SK-N-SH treated with all-trans-retinoic acid at 6 μM for 48 hours (cell line): Measurements from ENCODE around the gene DRG2.

Experiments
- ATAC-seq: fragments of 200-7000 bp; cut with Tn5 transposase; 3 replicates; pipeline ENCODE4 v1.9.1; 2020; ENCODE audit warnings: mild to moderate bottlenecking, moderate library complexity
- ARNTL ChIP-seq: fragments of 450-650 bp; formaldehyde crosslinking; IDR thresholded peaks from 2 replicates; pipeline ENCODE4 v1.5.0; 2020; ENCODE audit warnings: low read depth, mild to moderate bottlenecking, moderate library complexity, borderline replicate concordance
- BACH2 ChIP-seq: fragments of 250-450 bp; sonication (Bioruptor Pico); IDR thresholded peaks from 2 replicates; pipeline ENCODE4 v1.9.0; 2021; ENCODE audit warnings: mild to moderate bottlenecking, borderline replicate concordance
- CSDC2 ChIP-seq: fragments of 250-450 bp; sonication (Bioruptor Pico); IDR thresholded peaks from 2 replicates; pipeline ENCODE4 v1.5.0; 2020; ENCODE audit warnings: mild to moderate bottlenecking, moderate library complexity
- ESRRG ChIP-seq: fragments of 250-450 bp; sonication (Bioruptor Pico); IDR thresholded peaks from 2 replicates; pipeline ENCODE4 v1.6.1; 2021; ENCODE audit warnings: mild to moderate bottlenecking
- GLIS3 ChIP-seq: fragments of 250-450 bp; sonication (Bioruptor Pico); IDR thresholded peaks from 2 replicates; pipeline ENCODE4 v1.5.0; 2020; ENCODE audit warnings: mild to moderate bottlenecking, moderate library complexity
- ISL1 ChIP-seq: fragments of 250-450 bp; sonication (Bioruptor Pico); IDR thresholded peaks from 2 replicates; pipeline ENCODE4 v2.1.2; 2022; ENCODE audit warnings: mild to moderate bottlenecking, moderate library complexity
- OSR1 ChIP-seq: fragments of 250-450 bp; sonication (Bioruptor Pico); IDR thresholded peaks from 2 replicates; pipeline ENCODE4 v1.8.0; 2022; ENCODE audit warnings: moderate library complexity, mild to moderate bottlenecking, inconsistent platforms
- PPARA ChIP-seq: fragments of 250-450 bp; sonication (Bioruptor Pico); IDR thresholded peaks from 2 replicates; pipeline ENCODE4 v1.5.0; 2020; ENCODE audit warnings: mild to moderate bottlenecking, borderline replicate concordance
- RARB ChIP-seq: fragments of 250-450 bp; sonication (Bioruptor Pico); IDR thresholded peaks from 2 replicates; pipeline ENCODE4 v1.8.0; 2021; ENCODE audit warnings: mild to moderate bottlenecking, moderate library complexity
- SNAI2 ChIP-seq: fragments of 250-450 bp; sonication (Bioruptor Pico); IDR thresholded peaks from 2 replicates; pipeline ENCODE4 v1.5.0; 2020; ENCODE audit warnings: mild to moderate bottlenecking, moderate library complexity
- TCF4 ChIP-seq: fragments of 250-450 bp; sonication (Bioruptor Pico); IDR thresholded peaks from 2 replicates; pipeline ENCODE4 v1.8.0; 2021; ENCODE audit warnings: mild to moderate bottlenecking, moderate library complexity, borderline replicate concordance
- TOX ChIP-seq: fragments of 250-450 bp; sonication (Bioruptor Pico); IDR thresholded peaks from 2 replicates; pipeline ENCODE4 v1.8.0; 2021; ENCODE audit warnings: mild to moderate bottlenecking, moderate library complexity, borderline replicate concordance
- ZC3H10 ChIP-seq: fragments of 250-450 bp; sonication (Bioruptor Pico); IDR thresholded peaks from 2 replicates; pipeline ENCODE4 v1.5.1; 2021; ENCODE audit warnings: mild to moderate bottlenecking, moderate library complexity
- ZFP3 ChIP-seq: fragments of 250-450 bp; sonication (Bioruptor Pico); IDR thresholded peaks from 2 replicates; pipeline ENCODE4 v1.5.0; 2020; ENCODE audit warnings: mild to moderate bottlenecking, moderate library complexity
- ZFP30 ChIP-seq: fragments of 450-650 bp; formaldehyde crosslinking; IDR thresholded peaks from 2 replicates; pipeline ENCODE4 v1.5.0; 2022; ENCODE audit warnings: mild to moderate bottlenecking, moderate library complexity
- ZNF565 ChIP-seq: fragments of 450-650 bp; formaldehyde crosslinking; conservative IDR thresholded peaks from 2 replicates; pipeline ENCODE4 v1.5.0; 2020; ENCODE audit warnings: low read depth, mild to moderate bottlenecking, moderate library complexity
- ZNF70 ChIP-seq: fragments of 450-650 bp; formaldehyde crosslinking; IDR thresholded peaks from 2 replicates; pipeline ENCODE4 v1.5.0; 2020; ENCODE audit warnings: mild to moderate bottlenecking, moderate library complexity
- ZNF8 ChIP-seq: fragments of 450-650 bp; formaldehyde crosslinking; IDR thresholded peaks from 2 replicates; pipeline ENCODE4 v1.5.0; 2020; ENCODE audit warnings: mild to moderate bottlenecking, moderate library complexity
- TF ChIP-seq, protein P1 (sequence below): fragments of 250-450 bp; sonication (Bioruptor Pico); IDR thresholded peaks from 2 replicates; pipeline ENCODE4 v1.5.1; 2020; ENCODE audit warnings: low read depth, mild to moderate bottlenecking, moderate library complexity
- TF ChIP-seq, protein P2 (sequence below): fragments of 250-450 bp; sonication (Bioruptor Pico); IDR thresholded peaks from 2 replicates; pipeline ENCODE4 v1.8.0; 2020; ENCODE audit warnings: mild to moderate bottlenecking, moderate library complexity, borderline replicate concordance
- TF ChIP-seq, protein P3 (sequence below): fragments of 250-450 bp; sonication (Bioruptor Pico); IDR thresholded peaks from 2 replicates; pipeline ENCODE4 v1.5.1; 2021; ENCODE audit warnings: mild to moderate bottlenecking, moderate library complexity
- TF ChIP-seq, protein P4 (sequence below): fragments of 250-450 bp; sonication (Bioruptor Pico); IDR thresholded peaks from 2 replicates; pipeline ENCODE4 v1.5.0; 2020; ENCODE audit warnings: mild to moderate bottlenecking, moderate library complexity
- TF ChIP-seq, protein P5 (sequence below): fragments of 250-450 bp; sonication (Bioruptor Pico); IDR thresholded peaks from 2 replicates; pipeline ENCODE4 v1.8.0; 2021; ENCODE audit warnings: low read depth, mild to moderate bottlenecking, moderate library complexity, borderline replicate concordance

The DRG2 gene

DNA sequence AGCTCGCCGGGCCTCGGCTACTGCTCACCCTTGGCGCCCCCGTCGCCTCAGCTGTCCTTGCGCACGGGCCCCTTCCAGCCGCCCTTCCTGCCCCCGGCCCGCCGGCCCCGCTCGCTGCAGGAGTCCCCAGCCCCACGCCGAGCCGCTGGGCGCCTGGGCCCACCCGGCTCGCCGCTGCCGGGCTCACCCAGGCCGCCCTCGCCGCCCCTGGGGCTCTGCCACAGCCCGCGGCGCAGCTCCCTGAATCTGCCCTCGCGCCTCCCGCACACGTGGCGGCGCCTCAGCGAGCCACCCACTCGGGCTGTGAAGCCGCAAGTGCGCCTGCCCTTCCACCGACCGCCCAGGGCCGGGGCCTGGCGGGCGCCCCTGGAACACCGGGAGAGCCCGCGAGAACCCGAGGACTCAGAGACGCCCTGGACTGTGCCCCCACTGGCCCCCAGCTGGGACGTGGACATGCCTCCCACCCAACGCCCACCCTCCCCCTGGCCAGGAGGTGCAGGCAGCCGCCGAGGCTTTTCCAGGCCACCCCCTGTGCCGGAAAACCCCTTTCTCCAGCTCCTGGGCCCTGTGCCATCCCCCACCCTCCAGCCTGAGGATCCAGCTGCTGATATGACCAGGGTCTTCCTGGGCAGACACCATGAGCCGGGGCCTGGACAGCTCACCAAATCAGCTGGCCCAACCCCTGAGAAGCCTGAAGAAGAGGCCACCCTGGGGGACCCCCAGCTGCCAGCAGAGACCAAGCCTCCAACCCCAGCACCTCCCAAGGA lies 33.6 kb downstream of the DRG2 start:
- TF ChIP-seq SNAI2 (CRISPR knock-in tag) (no peak), ZFP30 (CRISPR knock-in tag) (no peak), ESRRG (CRISPR knock-in tag) (no peak), ISL1 (CRISPR knock-in tag) (no peak), GLIS3 (CRISPR knock-in tag) (no peak), ZNF70 (CRISPR knock-in tag) (no peak), TCF4 (CRISPR knock-in tag) (no peak), ZNF8 (CRISPR knock-in tag) (no peak), BACH2 (CRISPR knock-in tag) (no peak), PPARA (no peak), RARB (CRISPR knock-in tag) (no peak)
- TF ChIP-seq, protein P1, sequence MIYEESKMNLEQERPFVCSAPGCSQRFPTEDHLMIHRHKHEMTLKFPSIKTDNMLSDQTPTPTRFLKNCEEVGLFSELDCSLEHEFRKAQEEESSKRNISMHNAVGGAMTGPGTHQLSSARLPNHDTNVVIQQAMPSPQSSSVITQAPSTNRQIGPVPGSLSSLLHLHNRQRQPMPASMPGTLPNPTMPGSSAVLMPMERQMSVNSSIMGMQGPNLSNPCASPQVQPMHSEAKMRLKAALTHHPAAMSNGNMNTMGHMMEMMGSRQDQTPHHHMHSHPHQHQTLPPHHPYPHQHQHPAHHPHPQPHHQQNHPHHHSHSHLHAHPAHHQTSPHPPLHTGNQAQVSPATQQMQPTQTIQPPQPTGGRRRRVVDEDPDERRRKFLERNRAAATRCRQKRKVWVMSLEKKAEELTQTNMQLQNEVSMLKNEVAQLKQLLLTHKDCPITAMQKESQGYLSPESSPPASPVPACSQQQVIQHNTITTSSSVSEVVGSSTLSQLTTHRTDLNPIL = no peak
- TF ChIP-seq, protein P2, sequence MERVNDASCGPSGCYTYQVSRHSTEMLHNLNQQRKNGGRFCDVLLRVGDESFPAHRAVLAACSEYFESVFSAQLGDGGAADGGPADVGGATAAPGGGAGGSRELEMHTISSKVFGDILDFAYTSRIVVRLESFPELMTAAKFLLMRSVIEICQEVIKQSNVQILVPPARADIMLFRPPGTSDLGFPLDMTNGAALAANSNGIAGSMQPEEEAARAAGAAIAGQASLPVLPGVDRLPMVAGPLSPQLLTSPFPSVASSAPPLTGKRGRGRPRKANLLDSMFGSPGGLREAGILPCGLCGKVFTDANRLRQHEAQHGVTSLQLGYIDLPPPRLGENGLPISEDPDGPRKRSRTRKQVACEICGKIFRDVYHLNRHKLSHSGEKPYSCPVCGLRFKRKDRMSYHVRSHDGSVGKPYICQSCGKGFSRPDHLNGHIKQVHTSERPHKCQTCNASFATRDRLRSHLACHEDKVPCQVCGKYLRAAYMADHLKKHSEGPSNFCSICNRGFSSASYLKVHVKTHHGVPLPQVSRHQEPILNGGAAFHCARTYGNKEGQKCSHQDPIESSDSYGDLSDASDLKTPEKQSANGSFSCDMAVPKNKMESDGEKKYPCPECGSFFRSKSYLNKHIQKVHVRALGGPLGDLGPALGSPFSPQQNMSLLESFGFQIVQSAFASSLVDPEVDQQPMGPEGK (CRISPR knock-in tag) = no peak
- TF ChIP-seq, protein P3, sequence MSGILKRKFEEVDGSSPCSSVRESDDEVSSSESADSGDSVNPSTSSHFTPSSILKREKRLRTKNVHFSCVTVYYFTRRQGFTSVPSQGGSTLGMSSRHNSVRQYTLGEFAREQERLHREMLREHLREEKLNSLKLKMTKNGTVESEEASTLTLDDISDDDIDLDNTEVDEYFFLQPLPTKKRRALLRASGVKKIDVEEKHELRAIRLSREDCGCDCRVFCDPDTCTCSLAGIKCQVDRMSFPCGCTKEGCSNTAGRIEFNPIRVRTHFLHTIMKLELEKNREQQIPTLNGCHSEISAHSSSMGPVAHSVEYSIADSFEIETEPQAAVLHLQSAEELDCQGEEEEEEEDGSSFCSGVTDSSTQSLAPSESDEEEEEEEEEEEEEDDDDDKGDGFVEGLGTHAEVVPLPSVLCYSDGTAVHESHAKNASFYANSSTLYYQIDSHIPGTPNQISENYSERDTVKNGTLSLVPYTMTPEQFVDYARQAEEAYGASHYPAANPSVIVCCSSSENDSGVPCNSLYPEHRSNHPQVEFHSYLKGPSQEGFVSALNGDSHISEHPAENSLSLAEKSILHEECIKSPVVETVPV (CRISPR knock-in tag) = no peak

DNA sequence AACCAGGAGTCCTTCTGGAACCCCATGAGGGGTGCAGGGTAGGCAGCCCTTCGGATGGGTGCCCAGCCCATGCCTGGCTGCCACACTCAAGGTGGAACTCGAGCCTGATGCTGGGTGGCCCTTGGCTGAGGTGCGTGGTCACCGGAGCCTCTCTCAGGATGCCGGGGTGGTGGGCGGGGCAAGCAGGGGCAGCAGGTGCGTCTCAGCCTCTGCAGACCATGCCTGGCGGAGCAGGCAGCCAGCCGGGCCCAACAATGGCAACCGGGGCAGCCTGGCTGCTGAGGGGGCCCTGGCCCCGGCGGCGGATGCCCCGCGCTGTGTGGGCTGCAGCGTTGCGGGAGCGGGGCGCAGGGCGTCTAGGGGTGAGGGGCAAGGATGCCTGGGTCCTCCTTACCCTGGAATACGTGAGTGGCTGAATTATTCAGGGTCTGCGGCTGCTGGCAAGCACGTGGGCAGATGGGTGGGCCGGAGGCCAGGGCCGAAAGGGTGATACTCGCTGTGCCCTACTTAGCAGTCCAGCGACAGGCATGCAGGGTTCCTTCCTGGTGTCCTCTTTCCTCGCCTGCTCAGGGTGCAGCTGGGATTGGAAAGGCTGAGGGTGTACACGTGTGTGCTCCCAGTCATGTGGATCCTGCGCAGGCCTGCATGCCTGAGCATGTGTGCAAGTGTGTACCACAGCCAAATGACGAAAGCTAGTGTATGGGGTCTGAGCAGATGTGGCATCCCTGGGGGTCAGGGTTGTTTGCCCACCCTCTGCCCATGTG lies 35.4 kb downstream of the DRG2 start:
- ATAC-seq = no peak
- TF ChIP-seq PPARA (no peak), ZFP3 (no peak), ZNF70 (CRISPR knock-in tag) (no peak), ARNTL (CRISPR knock-in tag) (no peak), TOX (no peak), RARB (CRISPR knock-in tag) (no peak), ISL1 (CRISPR knock-in tag) (no peak), ZFP30 (CRISPR knock-in tag) (no peak), ESRRG (CRISPR knock-in tag) (no peak), BACH2 (CRISPR knock-in tag) (no peak), OSR1 (no peak), GLIS3 (CRISPR knock-in tag) (no peak), ZNF8 (CRISPR knock-in tag) (no peak), TCF4 (CRISPR knock-in tag) (no peak), CSDC2 (CRISPR knock-in tag) (no peak), ZC3H10 (no peak), ZNF565 (CRISPR knock-in tag) (no peak)
- TF ChIP-seq, protein P4, sequence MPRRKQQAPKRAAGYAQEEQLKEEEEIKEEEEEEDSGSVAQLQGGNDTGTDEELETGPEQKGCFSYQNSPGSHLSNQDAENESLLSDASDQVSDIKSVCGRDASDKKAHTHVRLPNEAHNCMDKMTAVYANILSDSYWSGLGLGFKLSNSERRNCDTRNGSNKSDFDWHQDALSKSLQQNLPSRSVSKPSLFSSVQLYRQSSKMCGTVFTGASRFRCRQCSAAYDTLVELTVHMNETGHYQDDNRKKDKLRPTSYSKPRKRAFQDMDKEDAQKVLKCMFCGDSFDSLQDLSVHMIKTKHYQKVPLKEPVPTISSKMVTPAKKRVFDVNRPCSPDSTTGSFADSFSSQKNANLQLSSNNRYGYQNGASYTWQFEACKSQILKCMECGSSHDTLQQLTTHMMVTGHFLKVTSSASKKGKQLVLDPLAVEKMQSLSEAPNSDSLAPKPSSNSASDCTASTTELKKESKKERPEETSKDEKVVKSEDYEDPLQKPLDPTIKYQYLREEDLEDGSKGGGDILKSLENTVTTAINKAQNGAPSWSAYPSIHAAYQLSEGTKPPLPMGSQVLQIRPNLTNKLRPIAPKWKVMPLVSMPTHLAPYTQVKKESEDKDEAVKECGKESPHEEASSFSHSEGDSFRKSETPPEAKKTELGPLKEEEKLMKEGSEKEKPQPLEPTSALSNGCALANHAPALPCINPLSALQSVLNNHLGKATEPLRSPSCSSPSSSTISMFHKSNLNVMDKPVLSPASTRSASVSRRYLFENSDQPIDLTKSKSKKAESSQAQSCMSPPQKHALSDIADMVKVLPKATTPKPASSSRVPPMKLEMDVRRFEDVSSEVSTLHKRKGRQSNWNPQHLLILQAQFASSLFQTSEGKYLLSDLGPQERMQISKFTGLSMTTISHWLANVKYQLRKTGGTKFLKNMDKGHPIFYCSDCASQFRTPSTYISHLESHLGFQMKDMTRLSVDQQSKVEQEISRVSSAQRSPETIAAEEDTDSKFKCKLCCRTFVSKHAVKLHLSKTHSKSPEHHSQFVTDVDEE (CRISPR knock-in tag) = no peak
- TF ChIP-seq, protein P5, sequence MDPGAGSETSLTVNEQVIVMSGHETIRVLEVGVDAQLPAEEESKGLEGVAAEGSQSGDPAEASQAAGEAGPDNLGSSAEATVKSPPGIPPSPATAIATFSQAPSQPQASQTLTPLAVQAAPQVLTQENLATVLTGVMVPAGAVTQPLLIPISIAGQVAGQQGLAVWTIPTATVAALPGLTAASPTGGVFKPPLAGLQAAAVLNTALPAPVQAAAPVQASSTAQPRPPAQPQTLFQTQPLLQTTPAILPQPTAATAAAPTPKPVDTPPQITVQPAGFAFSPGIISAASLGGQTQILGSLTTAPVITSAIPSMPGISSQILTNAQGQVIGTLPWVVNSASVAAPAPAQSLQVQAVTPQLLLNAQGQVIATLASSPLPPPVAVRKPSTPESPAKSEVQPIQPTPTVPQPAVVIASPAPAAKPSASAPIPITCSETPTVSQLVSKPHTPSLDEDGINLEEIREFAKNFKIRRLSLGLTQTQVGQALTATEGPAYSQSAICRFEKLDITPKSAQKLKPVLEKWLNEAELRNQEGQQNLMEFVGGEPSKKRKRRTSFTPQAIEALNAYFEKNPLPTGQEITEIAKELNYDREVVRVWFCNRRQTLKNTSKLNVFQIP (CRISPR knock-in tag) = no peak
- TF ChIP-seq, protein P3 (CRISPR knock-in tag) = no peak

More for the DNA sequence above, 33.6 kb downstream of the DRG2 start:
- no peak for ATAC-seq
